ENCODE results near the gene TBC1D28.
"Not testable (repeated sequence)": the region's sequence is repeated elsewhere in the genome, so short reads cannot be mapped to it uniquely, and the experiment has no call there.

- TF ChIP-seq, protein P1, sequence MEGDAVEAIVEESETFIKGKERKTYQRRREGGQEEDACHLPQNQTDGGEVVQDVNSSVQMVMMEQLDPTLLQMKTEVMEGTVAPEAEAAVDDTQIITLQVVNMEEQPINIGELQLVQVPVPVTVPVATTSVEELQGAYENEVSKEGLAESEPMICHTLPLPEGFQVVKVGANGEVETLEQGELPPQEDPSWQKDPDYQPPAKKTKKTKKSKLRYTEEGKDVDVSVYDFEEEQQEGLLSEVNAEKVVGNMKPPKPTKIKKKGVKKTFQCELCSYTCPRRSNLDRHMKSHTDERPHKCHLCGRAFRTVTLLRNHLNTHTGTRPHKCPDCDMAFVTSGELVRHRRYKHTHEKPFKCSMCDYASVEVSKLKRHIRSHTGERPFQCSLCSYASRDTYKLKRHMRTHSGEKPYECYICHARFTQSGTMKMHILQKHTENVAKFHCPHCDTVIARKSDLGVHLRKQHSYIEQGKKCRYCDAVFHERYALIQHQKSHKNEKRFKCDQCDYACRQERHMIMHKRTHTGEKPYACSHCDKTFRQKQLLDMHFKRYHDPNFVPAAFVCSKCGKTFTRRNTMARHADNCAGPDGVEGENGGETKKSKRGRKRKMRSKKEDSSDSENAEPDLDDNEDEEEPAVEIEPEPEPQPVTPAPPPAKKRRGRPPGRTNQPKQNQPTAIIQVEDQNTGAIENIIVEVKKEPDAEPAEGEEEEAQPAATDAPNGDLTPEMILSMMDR (IDR thresholded peaks at IDR 0.05), result not testable (repeated sequence)
- TF ChIP-seq POLR2AphosphoS5 (IDR thresholded peaks at IDR 0.05; ENCODE audit: low read depth, low read length); EZH2phosphoT487 (IDR thresholded peaks at IDR 0.05; ENCODE audit: borderline replicate concordance, low read depth); FOXM1 (IDR thresholded peaks at IDR 0.05; ENCODE audit: low read depth); TEAD4 (IDR thresholded peaks at IDR 0.05; ENCODE audit: borderline replicate concordance, insufficient read depth); REST (IDR thresholded peaks at IDR 0.05; ENCODE audit: low read depth, low read length); GABPA (IDR thresholded peaks at IDR 0.05; ENCODE audit: low read depth); YY1 (IDR thresholded peaks at IDR 0.05; ENCODE audit: low read depth); USF1 (IDR thresholded peaks at IDR 0.05; ENCODE audit: borderline replicate concordance, low read depth); SMC3 (IDR thresholded peaks at IDR 0.05; ENCODE audit: low read depth, low read length): not testable (repeated sequence)
- TF ChIP-seq, protein P2, sequence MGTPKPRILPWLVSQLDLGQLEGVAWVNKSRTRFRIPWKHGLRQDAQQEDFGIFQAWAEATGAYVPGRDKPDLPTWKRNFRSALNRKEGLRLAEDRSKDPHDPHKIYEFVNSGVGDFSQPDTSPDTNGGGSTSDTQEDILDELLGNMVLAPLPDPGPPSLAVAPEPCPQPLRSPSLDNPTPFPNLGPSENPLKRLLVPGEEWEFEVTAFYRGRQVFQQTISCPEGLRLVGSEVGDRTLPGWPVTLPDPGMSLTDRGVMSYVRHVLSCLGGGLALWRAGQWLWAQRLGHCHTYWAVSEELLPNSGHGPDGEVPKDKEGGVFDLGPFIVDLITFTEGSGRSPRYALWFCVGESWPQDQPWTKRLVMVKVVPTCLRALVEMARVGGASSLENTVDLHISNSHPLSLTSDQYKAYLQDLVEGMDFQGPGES (IDR thresholded peaks at IDR 0.05; ENCODE audit: low read depth, low read length), result not testable (repeated sequence)
These were observed 5.9 kb upstream of the TBC1D28 start for GRCh38 chr17:18650094-18650493.
